H9 (cell line): ENCODE data around the gene USP53. TPM values are rescaled to one million over a fixed set of nuclear protein-coding genes. Genes with fewer than 3 reads are reported as not detected.

Experiments
- DNase-seq: peaks from one replicate; pipeline ENCODE4 v3.0.0-alpha.2; 2017
- H2AFZ ChIP-seq: one replicate; pipeline ENCODE4 v1.6.1; 2013; ENCODE audit warnings: mild to moderate bottlenecking, low read length, control low read depth, moderate library complexity
- H2AK5ac ChIP-seq: 2 replicates; pipeline ENCODE4 v1.6.1; 2013; ENCODE audit warnings: low read length, control low read depth, mixed read lengths; ENCODE audit not compliant: insufficient read length
- H2BK120ac ChIP-seq: one replicate; pipeline ENCODE4 v1.6.1; 2013; ENCODE audit warnings: low read depth, mild to moderate bottlenecking, low read length, control low read depth, inconsistent platforms; ENCODE audit not compliant: poor library complexity, severe bottlenecking
- H2BK12ac ChIP-seq: 2 replicates; pipeline ENCODE4 v1.6.1; 2013; ENCODE audit warnings: low read length, control low read depth, mixed read lengths, low read depth; ENCODE audit not compliant: insufficient read length
- H2BK15ac ChIP-seq: 2 replicates; pipeline ENCODE4 v1.6.1; 2013; ENCODE audit warnings: low read depth, low read length, control low read depth
- H2BK20ac ChIP-seq: one replicate; pipeline ENCODE4 v1.6.1; 2013; ENCODE audit warnings: low read depth, mild to moderate bottlenecking, low read length, control low read depth, inconsistent platforms; ENCODE audit not compliant: poor library complexity, severe bottlenecking
- H2BK5ac ChIP-seq: 2 replicates; pipeline ENCODE4 v1.6.1; 2013; ENCODE audit warnings: low read length, control low read depth, mixed read lengths; ENCODE audit not compliant: insufficient read length
- H3K14ac ChIP-seq: 2 replicates; pipeline ENCODE4 v1.6.1; 2013; ENCODE audit warnings: low read length, control low read depth; ENCODE audit not compliant: insufficient read depth
- H3K18ac ChIP-seq: 2 replicates; pipeline ENCODE4 v1.6.1; 2013; ENCODE audit warnings: low read depth, mild to moderate bottlenecking, mixed read lengths, low read length, control low read depth; ENCODE audit not compliant: insufficient read length
- H3K23ac ChIP-seq: 2 replicates; pipeline ENCODE4 v1.6.1; 2013; ENCODE audit warnings: low read length, control low read depth, mixed read lengths, low read depth; ENCODE audit not compliant: insufficient read length
- H3K23me2 ChIP-seq: 2 replicates; pipeline ENCODE4 v1.6.1; 2013; ENCODE audit warnings: low read depth, mild to moderate bottlenecking, mixed read lengths, low read length, control low read depth; ENCODE audit not compliant: insufficient read length, poor library complexity, severe bottlenecking
- H3K27ac ChIP-seq: 2 replicates; pipeline ENCODE4 v1.5.1; 2013; ENCODE audit warnings: low read length, control low read depth, mixed read lengths, low read depth; ENCODE audit not compliant: insufficient read length
- H3K27me3 ChIP-seq: 2 replicates; pipeline ENCODE4 v1.6.1; 2013; ENCODE audit warnings: low read length, control low read depth, inconsistent platforms; ENCODE audit not compliant: insufficient read depth
- H3K4ac ChIP-seq: 2 replicates; pipeline ENCODE4 v1.6.1; 2013; ENCODE audit warnings: low read depth, mild to moderate bottlenecking, control low read depth, inconsistent platforms, low read length, moderate library complexity
- H3K4me1 ChIP-seq: 2 replicates; pipeline ENCODE4 v1.6.1; 2013; ENCODE audit warnings: low read length, control low read depth, inconsistent platforms; ENCODE audit not compliant: insufficient read depth
- H3K4me2 ChIP-seq: 2 replicates; pipeline ENCODE4 v1.6.1; 2013; ENCODE audit warnings: low read length, control low read depth, mixed read lengths; ENCODE audit not compliant: insufficient read length, insufficient read depth
- H3K56ac ChIP-seq: 2 replicates; pipeline ENCODE4 v1.6.1; 2013; ENCODE audit warnings: low read depth, mild to moderate bottlenecking, mixed read lengths, low read length, control low read depth; ENCODE audit not compliant: insufficient read length
- H3K79me1 ChIP-seq: 2 replicates; pipeline ENCODE4 v1.6.1; 2013; ENCODE audit warnings: low read depth, mild to moderate bottlenecking, moderate library complexity, low read length, control low read depth, inconsistent platforms; ENCODE audit not compliant: insufficient read depth, poor library complexity, severe bottlenecking
- H3K79me2 ChIP-seq: 2 replicates; pipeline ENCODE4 v1.6.1; 2013; ENCODE audit warnings: low read length, control low read depth, inconsistent platforms; ENCODE audit not compliant: insufficient read depth
- H3K9ac ChIP-seq: 2 replicates; pipeline ENCODE4 v1.6.1; 2013; ENCODE audit warnings: low read length, control low read depth, mixed read lengths; ENCODE audit not compliant: insufficient read length; ENCODE audit errors: extremely low read depth
- H3K9me3 ChIP-seq: one replicate; pipeline ENCODE4 v1.6.1; 2013; ENCODE audit warnings: low read depth, low read length, inconsistent platforms; ENCODE audit not compliant: control insufficient read depth
- H3T11ph ChIP-seq: one replicate; pipeline ENCODE4 v1.6.1; 2013; ENCODE audit warnings: mild to moderate bottlenecking, low read length, control low read depth, inconsistent platforms
- H4K20me1 ChIP-seq: one replicate; pipeline ENCODE4 v1.6.1; 2013; ENCODE audit not compliant: control insufficient read depth, insufficient read length, insufficient read depth
- H4K5ac ChIP-seq: 2 replicates; pipeline ENCODE4 v1.6.1; 2013; ENCODE audit warnings: low read depth, mild to moderate bottlenecking, mixed read lengths, low read length, control low read depth; ENCODE audit not compliant: insufficient read length
- H4K8ac ChIP-seq: replicated peaks from 2 replicates; pipeline ENCODE4 v1.6.1; 2013; ENCODE audit warnings: low read length, control low read depth, mixed read lengths, low read depth; ENCODE audit not compliant: insufficient read length
- H4K91ac ChIP-seq: 2 replicates; pipeline ENCODE4 v1.6.1; 2013; ENCODE audit warnings: low read depth, mild to moderate bottlenecking, moderate library complexity, mixed read lengths, low read length, control low read depth; ENCODE audit not compliant: insufficient read length
- H3K27ac Mint-ChIP-seq, 3 experiments: 2 replicates in 2 of 3; 3 replicates in 1 of 3; pipeline ENCODE4 v1.8.0; 2020 to 2021; ENCODE audit warnings: mixed read lengths in 3 of 3, mild to moderate bottlenecking in 1 of 3, moderate library complexity in 1 of 3
- H3K27me3 Mint-ChIP-seq: 2 replicates; pipeline ENCODE4 v1.8.0; 2021; ENCODE audit warnings: low read depth, mild to moderate bottlenecking, moderate library complexity, mixed read lengths
- H3K36me3 Mint-ChIP-seq, 3 experiments: 2 replicates in 2 of 3; 3 replicates in 1 of 3; pipeline ENCODE4 v1.8.0; 2020 to 2021; ENCODE audit warnings: low read depth in 3 of 3, mixed read lengths in 3 of 3; ENCODE audit not compliant: insufficient read depth in 1 of 3
- H3K4me1 Mint-ChIP-seq, 2 experiments: 2 replicates each; pipeline ENCODE4 v1.8.0; 2020; ENCODE audit warnings: mixed read lengths in 2 of 2
- H3K4me3 Mint-ChIP-seq, 2 experiments: 2 replicates in 1 of 2; 3 replicates in 1 of 2; pipeline ENCODE4 v1.8.0; 2020 to 2021; ENCODE audit warnings: mild to moderate bottlenecking in 2 of 2, mixed read lengths in 2 of 2, moderate library complexity in 1 of 2
- H3K9me3 Mint-ChIP-seq, 2 experiments: 2 replicates in 1 of 2; 3 replicates in 1 of 2; pipeline ENCODE4 v1.8.0; 2020; ENCODE audit warnings: mild to moderate bottlenecking in 2 of 2, mixed read lengths in 2 of 2, moderate library complexity in 1 of 2
- CTCF ChIP-seq: fragments of 200-600 bp; sonication (generic); conservative IDR thresholded peaks from 3 replicates; pipeline ENCODE4 v1.8.0; 2021; ENCODE audit warnings: antibody characterized with exemption, mild to moderate bottlenecking
- WGBS: extraction: QIAGEN DNeasy Blood & Tissue Kit; methylation state at CpG from one replicate; pipeline ENCODE4 v1.1.7; 2013; ENCODE audit warnings: missing lambda C conversion rate, low lambda C conversion rate, mixed read lengths; ENCODE audit not compliant: insufficient read length; ENCODE audit errors: extremely low coverage; 5-methylcytosine and 5-hydroxymethylcytosine counted together
- total RNA-seq: library from RNA; stranded (reverse); gene quantifications from 2 replicates; pipeline ENCODE4 v1.2.1, GENCODE V29; 2021

Gene USP53
- total RNA-seq, 1 experiment from 2014 or later = 18.4 TPM

- Histone ChIP-seq H3K14ac (no peak overlapping the region), H2AK5ac (no peak overlapping the region), H3K9me3 (no peaks in the 10 kb centered on the region), H3K27ac (no peak overlapping the region), H3K79me2 (no peaks in the 10 kb centered on the region), H2BK20ac (no peak overlapping the region), H2BK12ac (no peak overlapping the region), H3K9ac (no peak overlapping the region), H3T11ph (no peak overlapping the region), H2BK120ac (no peak overlapping the region), H3K18ac (no peak overlapping the region), H4K8ac (no peak overlapping the region), H4K5ac (no peak overlapping the region), H3K56ac (no peak overlapping the region), H2BK15ac (no peak overlapping the region), H3K4me1 (no peaks in the 10 kb centered on the region), H3K4me2 (no peak overlapping the region), H4K91ac (no peak overlapping the region), H3K23me2 (no peaks in the 10 kb centered on the region), H3K23ac (no peak overlapping the region), H2BK5ac (no peak overlapping the region), H3K4ac (no peak overlapping the region), H3K79me1 (no peaks in the 10 kb centered on the region), H2AFZ (no peak overlapping the region), H4K20me1 (no peaks in the 10 kb centered on the region), H3K27me3 (no peaks in the 10 kb centered on the region)
- Mint-ChIP-seq H3K9me3 (no peaks in the 10 kb centered on the region), H3K27ac (no peak overlapping the region), H3K36me3 (peaks cover 2 to 36% (median 13%) of the 10 kb centered on the region in 3 experiments; a peak in 5 of 7 replicates), H3K27me3 (no peaks in the 10 kb centered on the region), H3K4me3 (no peak overlapping the region), H3K4me1 (no peaks in the 10 kb centered on the region)
- no peak for DNase-seq
- TF ChIP-seq CTCF = no peak
- no CpG with 5 or more reads among the region's 1 CpG for WGBS
Observed at GRCh38 chr4:119264743-119265142, 52.2 kb downstream of the USP53 start.
